HL-60 (cell line): ENCODE measurements around the gene ZBTB32.

Experiments
- CTCF ChIP-seq: IDR thresholded peaks from one replicate; pipeline ENCODE4 v1.5.1; 2011; ENCODE audit warnings: low read length, control low read depth, inconsistent platforms; ENCODE audit not compliant: insufficient read depth
- POLR2AphosphoS5 ChIP-seq: IDR thresholded peaks from 2 replicates; pipeline ENCODE4 v1.6.1; 2012; ENCODE audit warnings: low read depth
- SPI1 ChIP-seq: IDR thresholded peaks from 2 replicates; pipeline ENCODE4 v1.6.1; 2012; ENCODE audit warnings: low read depth, mild to moderate bottlenecking, borderline replicate concordance
- TF ChIP-seq, protein P1 (sequence below): IDR thresholded peaks from 2 replicates; pipeline ENCODE4 v1.6.1; 2012; ENCODE audit warnings: low read depth; ENCODE audit not compliant: insufficient replicate concordance

- TF ChIP-seq CTCF, result no peak
- TF ChIP-seq, protein P1, sequence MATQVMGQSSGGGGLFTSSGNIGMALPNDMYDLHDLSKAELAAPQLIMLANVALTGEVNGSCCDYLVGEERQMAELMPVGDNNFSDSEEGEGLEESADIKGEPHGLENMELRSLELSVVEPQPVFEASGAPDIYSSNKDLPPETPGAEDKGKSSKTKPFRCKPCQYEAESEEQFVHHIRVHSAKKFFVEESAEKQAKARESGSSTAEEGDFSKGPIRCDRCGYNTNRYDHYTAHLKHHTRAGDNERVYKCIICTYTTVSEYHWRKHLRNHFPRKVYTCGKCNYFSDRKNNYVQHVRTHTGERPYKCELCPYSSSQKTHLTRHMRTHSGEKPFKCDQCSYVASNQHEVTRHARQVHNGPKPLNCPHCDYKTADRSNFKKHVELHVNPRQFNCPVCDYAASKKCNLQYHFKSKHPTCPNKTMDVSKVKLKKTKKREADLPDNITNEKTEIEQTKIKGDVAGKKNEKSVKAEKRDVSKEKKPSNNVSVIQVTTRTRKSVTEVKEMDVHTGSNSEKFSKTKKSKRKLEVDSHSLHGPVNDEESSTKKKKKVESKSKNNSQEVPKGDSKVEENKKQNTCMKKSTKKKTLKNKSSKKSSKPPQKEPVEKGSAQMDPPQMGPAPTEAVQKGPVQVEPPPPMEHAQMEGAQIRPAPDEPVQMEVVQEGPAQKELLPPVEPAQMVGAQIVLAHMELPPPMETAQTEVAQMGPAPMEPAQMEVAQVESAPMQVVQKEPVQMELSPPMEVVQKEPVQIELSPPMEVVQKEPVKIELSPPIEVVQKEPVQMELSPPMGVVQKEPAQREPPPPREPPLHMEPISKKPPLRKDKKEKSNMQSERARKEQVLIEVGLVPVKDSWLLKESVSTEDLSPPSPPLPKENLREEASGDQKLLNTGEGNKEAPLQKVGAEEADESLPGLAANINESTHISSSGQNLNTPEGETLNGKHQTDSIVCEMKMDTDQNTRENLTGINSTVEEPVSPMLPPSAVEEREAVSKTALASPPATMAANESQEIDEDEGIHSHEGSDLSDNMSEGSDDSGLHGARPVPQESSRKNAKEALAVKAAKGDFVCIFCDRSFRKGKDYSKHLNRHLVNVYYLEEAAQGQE, result no peak
- TF ChIP-seq POLR2AphosphoS5, result no peak; the same call in 1 of the 2 replicates
- TF ChIP-seq SPI1, result no peak
These were observed 27.5 kb downstream of the ZBTB32 start for GRCh38 chr19:35731779-35732405.
